NCI-H1436 (cell line): ENCODE results near the gene NGEF.

ENCODE experiments used
- DNase-seq: peaks from one replicate; lab custom pipeline; 2025; lab: John Stamatoyannopoulos, UW

NGEF gene

GRCh38 chr2:232884549-232885263 lies 128.3 kb downstream of the NGEF start:
- DNase-seq = no peak

- DNase-seq = no peak
Observed at GRCh38 chr2:232884001-232884421, 129.0 kb downstream of the NGEF start.

- no peak for DNase-seq
Observed at GRCh38 chr2:232883116-232883721, 129.8 kb downstream of the NGEF start.

GRCh38 chr2:232882505-232883115 lies 130.4 kb downstream of the NGEF start:
- no peak for DNase-seq

GRCh38 chr2:232882085-232882484 lies 131.0 kb downstream of the NGEF start:
- DNase-seq = no peak

- no peak for DNase-seq
Observed at GRCh38 chr2:232880764-232881351, 132.2 kb downstream of the NGEF start.

GRCh38 chr2:232879618-232880494 lies 133.2 kb downstream of the NGEF start:
- no peak for DNase-seq

- DNase-seq = no peak
Observed at GRCh38 chr2:232878855-232879617, 134.0 kb downstream of the NGEF start.

- DNase-seq = no peak
Observed at GRCh38 chr2:232877940-232878511, 135.0 kb downstream of the NGEF start.

- no peak for DNase-seq
Observed at GRCh38 chr2:232876978-232877441, 136.0 kb downstream of the NGEF start.

GRCh38 chr2:232876161-232876977 lies 136.7 kb downstream of the NGEF start:
- peak; percentile 45 for DNase-seq

- peak; percentile 3 for DNase-seq
Observed at GRCh38 chr2:232875256-232876121, 137.6 kb downstream of the NGEF start.

- DNase-seq = no peak
Observed at GRCh38 chr2:232874677-232875223, 138.3 kb downstream of the NGEF start.

GRCh38 chr2:232873909-232874641 lies 139.0 kb downstream of the NGEF start:
- no peak for DNase-seq

GRCh38 chr2:232873292-232873908 lies 139.7 kb downstream of the NGEF start:
- DNase-seq = no peak

GRCh38 chr2:232872826-232873225 lies 140.2 kb downstream of the NGEF start:
- no peak for DNase-seq
